GM19240 (cell line): ENCODE measurements around the gene DNPEP.
A peak's percentile ranks its signal among the peaks of the same experiment; 100 is the strongest.

ENCODE experiments used
- DNase-seq: peaks from one replicate; pipeline ENCODE4 v3.0.0; 2011; ENCODE audit warnings: low spot score; ENCODE audit not compliant: insufficient read length

Gene DNPEP

DNA sequence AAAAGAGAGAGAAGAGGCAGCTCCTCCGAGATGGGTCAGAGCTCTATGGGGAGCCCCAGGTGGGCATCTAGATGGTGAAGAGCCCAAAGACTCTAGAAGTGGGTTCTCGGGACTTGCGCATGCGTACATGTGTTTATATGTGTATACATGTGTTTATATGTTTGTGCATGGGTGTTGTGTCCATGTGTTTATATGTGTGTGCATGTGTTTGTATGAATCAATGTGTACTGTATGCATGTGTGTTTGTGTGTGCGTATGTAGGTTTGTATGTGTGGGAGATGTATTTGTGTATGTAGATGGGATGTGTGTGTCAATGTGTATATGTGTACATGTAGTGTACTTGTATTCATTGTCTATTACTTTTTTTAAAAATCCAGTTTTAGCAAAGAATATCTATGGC lies 25.6 kb downstream of the DNPEP start:
- DNase-seq, result no peak

DNA sequence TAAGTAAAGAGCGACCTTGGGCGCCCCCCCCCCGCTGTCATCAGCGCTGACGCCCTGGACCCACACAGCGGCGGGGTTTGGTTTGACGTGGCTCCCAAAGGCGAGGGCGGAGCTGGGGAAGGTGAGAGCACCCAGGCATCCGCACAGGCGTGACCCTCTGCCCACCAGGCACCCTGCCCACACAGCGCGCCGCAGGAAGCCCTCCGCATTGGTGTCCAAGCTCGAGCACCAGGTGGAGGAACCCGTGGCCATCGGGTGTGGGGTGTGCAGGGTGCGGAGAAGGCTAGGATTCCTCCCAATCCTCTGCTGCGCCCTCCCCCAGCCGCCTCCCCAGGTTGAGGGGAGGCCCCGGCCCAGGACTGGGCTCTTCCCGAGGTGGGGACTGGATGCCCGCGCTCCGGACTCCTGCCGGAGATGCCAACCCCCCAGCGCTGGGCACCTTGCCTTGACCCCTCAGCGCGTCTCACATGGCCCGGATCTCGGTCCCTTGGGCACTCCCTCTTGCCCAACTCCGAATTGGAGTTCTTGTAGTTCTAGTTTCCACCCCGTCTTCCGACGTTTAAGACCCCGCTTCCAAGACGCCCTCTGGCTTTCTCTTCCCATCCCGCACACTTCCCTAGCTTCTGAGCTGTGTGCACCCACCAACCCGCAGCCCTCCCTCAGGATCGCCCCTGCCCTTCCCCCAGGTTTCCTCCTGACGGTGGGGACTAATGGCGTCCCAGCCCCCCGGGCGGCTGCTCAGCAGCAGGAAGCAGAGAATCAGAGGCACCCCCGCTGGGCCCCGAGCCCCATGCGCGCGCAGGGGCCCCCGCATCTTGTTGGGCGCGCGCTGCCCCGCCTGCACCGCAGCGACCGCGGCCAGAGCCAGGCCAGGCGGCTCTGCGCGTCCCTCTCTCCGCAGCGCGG lies 29.3 kb downstream of the DNPEP start:
- DNase-seq, result no peak

GRCh38 chr2:219356834-219357233 lies 30.9 kb downstream of the DNPEP start:
- DNase-seq, result no peak

- DNase-seq, result no peak
Observed at GRCh38 chr2:219354582-219354981, 33.1 kb downstream of the DNPEP start.

- DNase-seq, result no peak
Observed at GRCh38 chr2:219353129-219353528, 34.6 kb downstream of the DNPEP start.

DNA sequence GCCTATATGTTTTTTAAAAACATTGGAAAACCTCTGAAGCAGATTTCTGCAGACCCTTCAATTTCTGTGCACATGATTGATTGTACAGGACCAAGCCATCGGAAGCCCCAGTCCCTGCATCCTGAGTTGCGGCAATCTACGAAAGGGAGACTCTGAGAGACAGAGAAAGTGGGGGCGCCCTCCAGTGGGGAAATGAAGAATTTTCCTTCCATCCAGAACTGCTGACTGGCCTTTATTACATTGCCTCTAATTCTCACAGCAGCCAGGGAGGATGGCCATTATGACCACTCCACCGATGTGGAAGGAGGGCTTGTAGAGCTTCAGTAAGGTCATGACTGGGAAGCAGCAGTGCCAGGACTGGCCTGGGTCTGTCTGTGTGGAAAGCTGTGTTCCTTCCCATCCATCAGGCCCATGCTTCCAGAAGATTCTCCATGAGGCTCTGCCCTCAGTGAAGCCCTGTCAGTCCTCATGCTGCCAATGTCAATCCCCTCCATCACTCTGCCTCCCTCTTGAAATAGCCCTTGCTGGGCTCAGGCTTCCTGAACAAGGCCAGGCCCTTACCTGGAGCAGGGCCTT lies 35.2 kb downstream of the DNPEP start:
- DNase-seq, result peak; percentile 52

DNA sequence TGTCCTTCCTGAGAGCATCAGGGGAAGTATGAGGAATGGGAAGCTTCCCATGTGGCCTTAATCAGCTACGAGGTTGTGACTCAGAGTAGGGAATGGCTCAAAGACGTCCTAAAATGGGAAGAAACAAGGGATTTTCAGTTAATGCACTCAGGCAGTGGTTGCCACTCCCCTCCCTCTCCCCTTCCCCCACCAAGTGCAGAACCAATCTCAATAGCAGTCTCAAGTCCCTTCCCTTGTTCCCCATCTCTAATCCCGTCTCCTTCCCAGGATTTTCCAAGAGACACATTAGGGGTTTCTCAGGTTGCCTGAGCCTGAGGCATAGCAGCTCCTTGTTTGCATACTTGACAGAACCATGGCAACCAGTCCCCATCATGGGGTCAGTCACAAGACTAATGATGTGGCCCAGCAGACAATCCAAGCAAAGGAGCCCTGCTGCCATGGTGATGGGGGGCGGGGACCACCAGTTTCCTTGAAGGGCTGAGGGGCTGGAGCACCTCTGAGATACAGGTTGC lies 36.9 kb downstream of the DNPEP start:
- DNase-seq, result no peak

GRCh38 chr2:219350215-219350614 lies 37.5 kb downstream of the DNPEP start:
- DNase-seq, result no peak

- DNase-seq, result no peak
Observed at GRCh38 chr2:219344751-219345430, 42.8 kb downstream of the DNPEP start.

- DNase-seq, result no peak
Observed at GRCh38 chr2:219335373-219335786, 52.3 kb downstream of the DNPEP start.

DNA sequence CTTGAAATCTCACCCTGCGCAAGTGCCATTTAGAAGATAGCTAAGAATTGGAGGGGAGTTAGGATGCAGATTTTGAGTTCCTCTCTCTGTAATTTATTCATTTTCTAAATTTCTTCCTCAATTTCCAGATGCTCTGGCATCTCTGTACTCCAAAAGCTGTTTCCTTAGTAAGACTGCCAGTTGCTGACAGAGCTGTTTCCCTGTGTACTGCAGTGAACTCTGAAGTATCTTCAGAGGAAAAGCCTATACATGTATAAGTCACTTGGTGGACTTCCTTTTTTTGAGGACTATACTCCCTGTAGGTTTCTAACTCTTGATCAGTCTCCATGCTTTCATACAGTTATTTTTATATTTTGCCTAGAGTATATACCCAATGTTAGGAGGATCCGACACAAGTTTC lies 53.6 kb downstream of the DNPEP start:
- DNase-seq, result no peak

DNA sequence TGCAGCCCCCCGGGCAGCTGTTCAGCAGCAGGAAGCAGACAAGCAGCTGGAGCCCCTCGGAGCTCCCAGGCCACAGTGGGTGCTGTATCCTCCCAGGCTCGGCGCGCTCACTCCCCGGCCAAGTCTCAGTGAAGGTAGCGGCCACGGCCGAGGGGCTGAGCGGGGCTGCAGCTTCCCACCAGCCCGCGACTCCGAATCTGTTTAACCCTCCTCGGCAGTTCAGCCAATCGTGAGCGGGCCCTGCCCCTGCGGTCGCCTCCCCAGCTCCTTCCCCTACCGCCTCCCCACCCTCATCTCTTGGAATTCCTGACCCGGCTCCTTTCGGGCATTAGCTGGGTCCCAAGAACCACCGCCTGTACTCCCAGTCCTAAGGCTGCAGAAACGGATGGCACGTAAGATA lies 55.2 kb downstream of the DNPEP start, which contains the start of gene RESP18:
TSS of gene RESP18 (minus strand) at position 203 of the 400 bp plus-strand sequence.
- no peak for DNase-seq

- DNase-seq, result no peak
Observed at GRCh38 chr2:219331560-219332213, 56.0 kb downstream of the DNPEP start.

GRCh38 chr2:219327719-219328118 lies 60.0 kb downstream of the DNPEP start:
- no peak for DNase-seq

DNA sequence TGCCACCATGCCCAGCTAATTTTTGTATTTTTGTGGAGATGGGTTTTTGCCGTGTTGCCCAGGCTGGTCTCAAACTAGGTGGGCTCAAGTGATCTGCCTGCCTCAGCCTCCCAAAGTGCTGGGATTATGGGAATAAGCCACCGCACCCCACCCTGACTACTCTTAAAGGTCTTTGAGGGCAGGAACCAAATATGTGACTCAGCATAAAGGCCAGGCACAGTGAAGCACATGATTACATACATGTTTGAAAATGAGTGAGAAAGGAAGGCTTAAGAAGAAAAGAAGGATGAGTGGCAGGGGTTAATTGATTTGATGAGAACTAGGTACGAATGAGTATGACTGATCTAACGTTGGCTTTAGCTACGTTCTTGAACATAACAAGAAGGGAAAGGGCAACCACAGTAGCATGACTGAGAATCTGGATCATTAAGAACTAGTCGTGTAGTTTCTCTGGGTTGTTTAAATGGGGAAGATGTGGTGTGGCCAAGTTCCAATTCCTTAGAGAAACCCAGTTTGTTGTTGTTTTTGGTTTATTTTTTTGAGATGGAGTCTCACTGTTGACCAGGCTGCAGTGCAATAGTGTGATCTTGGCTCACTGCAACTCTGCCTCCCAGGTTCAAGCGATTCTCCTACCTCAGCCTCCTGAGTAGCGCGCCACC lies 61.9 kb downstream of the DNPEP start:
- DNase-seq, result no peak

- DNase-seq, result no peak
Observed at GRCh38 chr2:219325136-219325535, 62.6 kb downstream of the DNPEP start.

DNA sequence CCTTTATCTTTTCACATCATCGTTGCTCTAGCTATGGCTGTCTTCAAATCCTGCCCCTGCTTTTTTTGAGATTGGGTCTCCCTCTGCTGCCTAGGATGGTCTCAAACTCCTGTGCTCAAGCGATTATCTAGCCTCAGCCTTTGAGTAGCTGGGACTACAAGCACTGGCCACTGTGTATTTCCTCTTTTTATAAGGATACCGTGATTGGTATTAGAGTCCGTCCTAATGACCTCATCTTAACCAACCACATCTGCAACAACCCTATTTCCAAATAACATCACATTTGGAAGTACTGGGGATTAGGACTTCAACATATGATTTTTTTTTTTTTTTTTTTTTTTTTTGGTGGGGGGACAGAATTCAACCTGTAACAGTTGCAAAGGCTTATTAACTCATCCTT lies 64.3 kb downstream of the DNPEP start:
- DNase-seq, result no peak
